H7 (cell line): ENCODE data around the gene COL21A1. TPM values are rescaled to one million over a fixed set of nuclear protein-coding genes. Genes with fewer than 3 reads are reported as not detected.

Source experiments
- DNase-seq: peaks from one replicate; pipeline ENCODE4 v3.0.0; 2012
- H3K27me3 ChIP-seq: 2 replicates; pipeline ENCODE4 v1.6.0; 2011; ENCODE audit warnings: mild to moderate bottlenecking, low read length; ENCODE audit not compliant: control insufficient read depth, insufficient read depth
- H3K36me3 ChIP-seq: replicated peaks from 2 replicates; pipeline ENCODE4 v1.5.1; 2011; ENCODE audit warnings: low read length; ENCODE audit not compliant: control insufficient read depth, insufficient read depth
- H3K4me3 ChIP-seq: 2 replicates; pipeline ENCODE4 v1.5.1; 2011; ENCODE audit warnings: low read depth, mild to moderate bottlenecking, control low read depth, low read length, moderate library complexity; ENCODE audit not compliant: insufficient read depth
- total RNA-seq: library from RNA; depleted of rRNA; stranded (reverse); fragments of >200 nt; shearing (Covaris generic); gene quantifications from 2 replicates; pipeline ENCODE4 v1.2.3, GENCODE V29; 2014

COL21A1 gene
- total RNA-seq, 1 experiment from 2014 or later = 0.28 TPM

- DNase-seq = no peak
- no peak overlapping the region for H3K4me3 ChIP-seq
- no peaks in the 10 kb centered on the region for H3K27me3 ChIP-seq
- no peaks in the 10 kb centered on the region for H3K36me3 ChIP-seq
Measured at GRCh38 chr6:56147766-56148165, 99.6 kb downstream of the COL21A1 start.

- H3K4me3 ChIP-seq = no peak overlapping the region
- no peaks in the 10 kb centered on the region for H3K27me3 ChIP-seq
- no peaks in the 10 kb centered on the region for H3K36me3 ChIP-seq
- no peak for DNase-seq
Measured at GRCh38 chr6:56146086-56146485, 101.3 kb downstream of the COL21A1 start.

GRCh38 chr6:56145616-56146015, 101.8 kb downstream of the COL21A1 start:
- Histone ChIP-seq H3K36me3 (no peaks in the 10 kb centered on the region), H3K27me3 (no peaks in the 10 kb centered on the region), H3K4me3 (no peak overlapping the region)
- DNase-seq = no peak

GRCh38 chr6:56144538-56145324, 102.6 kb downstream of the COL21A1 start:
- Histone ChIP-seq H3K4me3 (no peak overlapping the region), H3K36me3 (no peaks in the 10 kb centered on the region), H3K27me3 (no peaks in the 10 kb centered on the region)
- no peak for DNase-seq

- Histone ChIP-seq H3K36me3 (no peaks in the 10 kb centered on the region), H3K27me3 (no peaks in the 10 kb centered on the region), H3K4me3 (no peak overlapping the region)
- DNase-seq = no peak
Measured at GRCh38 chr6:56143796-56144195, 103.6 kb downstream of the COL21A1 start.

GRCh38 chr6:56140090-56140489, 107.3 kb downstream of the COL21A1 start:
- no peaks in the 10 kb centered on the region for H3K27me3 ChIP-seq
- H3K36me3 ChIP-seq = no peaks in the 10 kb centered on the region
- H3K4me3 ChIP-seq = no peak overlapping the region
- no peak for DNase-seq

- no peak for DNase-seq
- H3K36me3 ChIP-seq = no peaks in the 10 kb centered on the region
- no peak overlapping the region for H3K4me3 ChIP-seq
- no peaks in the 10 kb centered on the region for H3K27me3 ChIP-seq
Measured at GRCh38 chr6:56115715-56116114, 131.7 kb downstream of the COL21A1 start.

- Histone ChIP-seq H3K27me3 (no peaks in the 10 kb centered on the region), H3K4me3 (no peak overlapping the region), H3K36me3 (no peaks in the 10 kb centered on the region)
- no peak for DNase-seq
Measured at GRCh38 chr6:56109149-56109548, 138.2 kb downstream of the COL21A1 start.

GRCh38 chr6:56106231-56106630, 141.1 kb downstream of the COL21A1 start:
- Histone ChIP-seq H3K4me3 (no peak overlapping the region), H3K36me3 (no peaks in the 10 kb centered on the region), H3K27me3 (no peaks in the 10 kb centered on the region)
- DNase-seq = no peak

- Histone ChIP-seq H3K4me3 (no peak overlapping the region), H3K36me3 (no peaks in the 10 kb centered on the region), H3K27me3 (no peaks in the 10 kb centered on the region)
- DNase-seq = no peak
Measured at GRCh38 chr6:56104591-56104990, 142.8 kb downstream of the COL21A1 start.

GRCh38 chr6:56102216-56102615, 145.2 kb downstream of the COL21A1 start:
- H3K4me3 ChIP-seq = no peak overlapping the region
- H3K27me3 ChIP-seq = no peaks in the 10 kb centered on the region
- DNase-seq = no peak
- H3K36me3 ChIP-seq = no peaks in the 10 kb centered on the region

- DNase-seq = no peak
- Histone ChIP-seq H3K36me3 (no peaks in the 10 kb centered on the region), H3K4me3 (no peak overlapping the region), H3K27me3 (no peaks in the 10 kb centered on the region)
Measured at GRCh38 chr6:56101141-56101553, 146.2 kb downstream of the COL21A1 start.

- no peak for DNase-seq
- H3K27me3 ChIP-seq = no peaks in the 10 kb centered on the region
- no peaks in the 10 kb centered on the region for H3K36me3 ChIP-seq
- no peak overlapping the region for H3K4me3 ChIP-seq
Measured at GRCh38 chr6:56096946-56097621, 150.3 kb downstream of the COL21A1 start.

GRCh38 chr6:56096541-56096940, 150.8 kb downstream of the COL21A1 start:
- Histone ChIP-seq H3K36me3 (no peaks in the 10 kb centered on the region), H3K27me3 (no peaks in the 10 kb centered on the region), H3K4me3 (no peak overlapping the region)
- no peak for DNase-seq

- Histone ChIP-seq H3K36me3 (no peaks in the 10 kb centered on the region), H3K4me3 (no peak overlapping the region), H3K27me3 (no peaks in the 10 kb centered on the region)
- no peak for DNase-seq
Measured at GRCh38 chr6:56093776-56094175, 153.6 kb downstream of the COL21A1 start.
